H1 (cell line): ENCODE data around the gene SERPINH1. TPM values are rescaled to one million over a fixed set of nuclear protein-coding genes. Genes with fewer than 3 reads are reported as not detected.

ENCODE experiments used
- CTCF ChIA-PET: fragments of 300-600 bp; sonication (Branson Sonifier 250); formaldehyde crosslinking; loops from one replicate; lab custom pipeline; 2021; ENCODE audit not compliant: partially characterized antibody; lab: Charles Lee
- POLR2A ChIA-PET: fragments of 300-600 bp; sonication (Branson Sonifier 250); formaldehyde crosslinking; loops from one replicate; lab custom pipeline; 2021; ENCODE audit warnings: inconsistent platforms; ENCODE audit not compliant: partially characterized antibody; lab: Charles Lee
- DNase-seq, 2 experiments: peaks; one replicate each; pipeline versions ENCODE4 v3.0.0 to v3.0.0-alpha.2; 2010 to 2022; ENCODE audit warnings: low spot score in 2 of 2, low read depth in 1 of 2, mixed read lengths in 1 of 2
- FAIRE-seq: peaks from 2 replicates; lab custom pipeline; 2011; peaks lifted over from hg19 to GRCh38; lab: Jason Lieb, UNC
- H2AFZ ChIP-seq: 2 replicates; pipeline ENCODE4 v1.8.1; 2012; ENCODE audit warnings: low read length, inconsistent platforms
- H2AK5ac ChIP-seq: 2 replicates; pipeline ENCODE4 v1.6.1; 2013; ENCODE audit warnings: low read depth, low read length
- H2BK120ac ChIP-seq: replicated peaks from 2 replicates; pipeline ENCODE3; 2013; ENCODE audit warnings: low read depth, low read length, inconsistent platforms
- H2BK12ac ChIP-seq: 2 replicates; pipeline ENCODE4 v1.6.1; 2013; ENCODE audit warnings: low read depth, low read length
- H2BK15ac ChIP-seq: 2 replicates; pipeline ENCODE4 v1.6.1; 2013; ENCODE audit warnings: low read length
- H2BK20ac ChIP-seq: 2 replicates; pipeline ENCODE4 v1.6.1; 2013; ENCODE audit warnings: low read length
- H2BK5ac ChIP-seq: 2 replicates; pipeline ENCODE4 v1.6.1; 2013; ENCODE audit warnings: low read depth, low read length
- H3K14ac ChIP-seq: 2 replicates; pipeline ENCODE4 v1.6.1; 2013; ENCODE audit warnings: inconsistent platforms; ENCODE audit not compliant: insufficient read length
- H3K18ac ChIP-seq: 2 replicates; pipeline ENCODE4 v1.6.1; 2013; ENCODE audit warnings: low read length; ENCODE audit errors: extremely low read depth
- H3K23ac ChIP-seq: 2 replicates; pipeline ENCODE4 v1.6.1; 2013; ENCODE audit warnings: inconsistent platforms; ENCODE audit not compliant: insufficient read length
- H3K23me2 ChIP-seq: 2 replicates; pipeline ENCODE4 v1.6.1; 2013; ENCODE audit warnings: low read depth, low read length
- H3K27ac ChIP-seq: 2 replicates; pipeline ENCODE4 v1.6.1; 2011; ENCODE audit warnings: low read depth, low read length, inconsistent platforms
- H3K27me3 ChIP-seq, 4 experiments: replicated peaks in 1 of 4; 1 replicate in 1 of 4; 2 replicates in 3 of 4; pipeline versions ENCODE4 v1.6.1 to v1.8.1; 2011 to 2013; ENCODE audit warnings: low read length in 3 of 4, mild to moderate bottlenecking in 3 of 4, inconsistent platforms in 2 of 4, mixed read lengths in 2 of 4, moderate library complexity in 1 of 4; ENCODE audit not compliant: control insufficient read depth in 3 of 4, insufficient read depth in 3 of 4; ENCODE audit errors: extremely low read depth in 1 of 4
- H3K36me3 ChIP-seq, 4 experiments: 2 replicates each; pipeline versions ENCODE4 v1.6.1 to v1.8.1; 2011 to 2013; ENCODE audit warnings: mild to moderate bottlenecking in 4 of 4, low read length in 3 of 4, moderate library complexity in 2 of 4, control low read depth in 1 of 4, inconsistent platforms in 1 of 4; ENCODE audit not compliant: insufficient read depth in 4 of 4, control insufficient read depth in 2 of 4
- H3K4ac ChIP-seq: replicated peaks from 2 replicates; pipeline ENCODE3; 2013; ENCODE audit warnings: low read length, low read depth, mixed read lengths, inconsistent platforms; ENCODE audit not compliant: insufficient read length
- H3K4me1 ChIP-seq, 4 experiments: replicated peaks in 1 of 4; 1 replicate in 1 of 4; 2 replicates in 3 of 4; pipeline versions ENCODE4 v1.6.1 to v1.8.1; 2011 to 2013; ENCODE audit warnings: low read length in 3 of 4, inconsistent platforms in 2 of 4, mixed read lengths in 1 of 4; ENCODE audit not compliant: insufficient read depth in 4 of 4, control insufficient read depth in 3 of 4
- H3K4me2 ChIP-seq, 2 experiments: 2 replicates each; pipeline versions ENCODE4 v1.6.1 to v1.8.1; 2011 to 2013; ENCODE audit warnings: low read depth in 2 of 2, low read length in 2 of 2, control low read depth in 1 of 2, inconsistent platforms in 1 of 2, mild to moderate bottlenecking in 1 of 2; ENCODE audit not compliant: insufficient read depth in 1 of 2
- H3K4me3 ChIP-seq, 4 experiments: fragments of 200-600, 300-600 bp in 1 of 4; sonication (generic), shearing (Covaris generic), sonication (Bioruptor Twin) in 1 of 4; 2 replicates each; pipeline versions ENCODE4 v1.5.1 to v1.8.1; 2011 to 2016; ENCODE audit warnings: low read length in 4 of 4, low read depth in 3 of 4, control low read depth in 2 of 4, inconsistent platforms in 2 of 4, mild to moderate bottlenecking in 2 of 4, mixed read lengths in 1 of 4, moderate library complexity in 1 of 4; ENCODE audit not compliant: insufficient read depth in 2 of 4; ENCODE audit errors: extremely low read depth in 1 of 4
- H3K56ac ChIP-seq: replicated peaks from 2 replicates; pipeline ENCODE3; 2013; ENCODE audit warnings: low read depth, mild to moderate bottlenecking, mixed read lengths, low read length, inconsistent platforms; ENCODE audit not compliant: insufficient read length
- H3K79me1 ChIP-seq: 2 replicates; pipeline ENCODE4 v1.6.1; 2013; ENCODE audit warnings: low read depth, low read length, control low read depth
- H3K79me2 ChIP-seq, 2 experiments: 2 replicates each; pipeline versions ENCODE4 v1.6.1 to v1.8.1; 2012 to 2013; ENCODE audit warnings: low read length in 2 of 2, mild to moderate bottlenecking in 2 of 2, inconsistent platforms in 1 of 2; ENCODE audit not compliant: insufficient read depth in 2 of 2, control insufficient read depth in 1 of 2
- H3K9ac ChIP-seq, 4 experiments: replicated peaks in 1 of 4; 1 replicate in 1 of 4; 2 replicates in 3 of 4; pipeline versions ENCODE4 v1.6.1 to v1.8.1; 2011 to 2013; ENCODE audit warnings: low read depth in 3 of 4, low read length in 3 of 4, control low read depth in 2 of 4, mild to moderate bottlenecking in 2 of 4, moderate library complexity in 2 of 4, inconsistent platforms in 1 of 4; ENCODE audit errors: extremely low read depth in 1 of 4
- H3K9me3 ChIP-seq, 2 experiments: 2 replicates each; pipeline versions ENCODE4 v1.6.1 to v1.8.1; 2012 to 2013; ENCODE audit warnings: mild to moderate bottlenecking in 2 of 2, moderate library complexity in 2 of 2, control low read depth in 1 of 2, inconsistent platforms in 1 of 2, low read depth in 1 of 2, low read length in 1 of 2, mixed read lengths in 1 of 2; ENCODE audit not compliant: insufficient read depth in 2 of 2
- H4K20me1 ChIP-seq, 2 experiments: replicated peaks in 1 of 2; 2 replicates each; pipeline versions ENCODE3 to v1.8.1; 2011 to 2013; ENCODE audit warnings: inconsistent platforms in 2 of 2, low read length in 2 of 2, mild to moderate bottlenecking in 1 of 2; ENCODE audit not compliant: insufficient read depth in 2 of 2, control insufficient read depth in 1 of 2
- H4K5ac ChIP-seq: 2 replicates; pipeline ENCODE4 v1.6.1; 2013; ENCODE audit warnings: low read length, low read depth, mixed read lengths, inconsistent platforms; ENCODE audit not compliant: insufficient read length
- H4K8ac ChIP-seq: 2 replicates; pipeline ENCODE4 v1.8.0; 2013; ENCODE audit warnings: mild to moderate bottlenecking, moderate library complexity, low read length, inconsistent platforms; ENCODE audit not compliant: insufficient read depth; ENCODE audit errors: extremely low read depth
- H4K91ac ChIP-seq: replicated peaks from 2 replicates; pipeline ENCODE3; 2013; ENCODE audit warnings: low read length, mixed read lengths, inconsistent platforms; ENCODE audit not compliant: insufficient read length
- BACH1 ChIP-seq: IDR thresholded peaks from 2 replicates; pipeline ENCODE4 v1.6.1; 2012; ENCODE audit warnings: low read length, improper control_type of control experiment
- BCL11A ChIP-seq, 2 experiments: IDR thresholded peaks; one replicate each; pipeline ENCODE4 v1.6.1; 2011; ENCODE audit warnings: low read depth in 2 of 2, low read length in 2 of 2, mild to moderate bottlenecking in 2 of 2
- CTCF ChIP-seq, 3 experiments: IDR thresholded peaks; 1 replicate in 2 of 3; 2 replicates in 1 of 3; pipeline versions ENCODE4 v1.5.1 to v1.6.1; 2011; ENCODE audit warnings: low read length in 3 of 3, mild to moderate bottlenecking in 3 of 3, inconsistent platforms in 2 of 3, low read depth in 1 of 3, moderate library complexity in 1 of 3; ENCODE audit not compliant: insufficient read depth in 1 of 3; ENCODE audit errors: control extremely low read depth in 1 of 3
- FOSL1 ChIP-seq: IDR thresholded peaks from 2 replicates; pipeline ENCODE4 v1.6.1; 2011; ENCODE audit warnings: mild to moderate bottlenecking, low read depth, low read length, moderate library complexity; ENCODE audit not compliant: insufficient read depth
- KDM4A ChIP-seq: IDR thresholded peaks from one replicate; pipeline ENCODE4 v1.7.1; 2012; ENCODE audit warnings: low read depth, mild to moderate bottlenecking, moderate library complexity, low read length, inconsistent platforms; ENCODE audit not compliant: severe bottlenecking
- MAX ChIP-seq: IDR thresholded peaks from 2 replicates; pipeline ENCODE4 v1.6.1; 2012; ENCODE audit warnings: inconsistent platforms
- NRF1 ChIP-seq: IDR thresholded peaks from 2 replicates; pipeline ENCODE4 v1.6.1; 2011; ENCODE audit warnings: mild to moderate bottlenecking, low read depth, low read length, improper control_type of control experiment
- SIN3A ChIP-seq, 2 experiments: IDR thresholded peaks in 1 of 2; conservative IDR thresholded peaks in 1 of 2; 2 replicates each; pipeline ENCODE4 v1.6.1; 2011 to 2012; ENCODE audit warnings: low read length in 2 of 2, improper control_type of control experiment in 1 of 2, low read depth in 1 of 2, mild to moderate bottlenecking in 1 of 2
- USF2 ChIP-seq: IDR thresholded peaks from 2 replicates; pipeline ENCODE4 v1.6.1; 2011; ENCODE audit warnings: low read length, improper control_type of control experiment
- WGBS, 2 experiments: shearing (Covaris generic) in 1 of 2; methylation state at CpG; one replicate each; pipeline versions ENCODE4 v1.1.6 to v1.1.7; 2013 to 2015; ENCODE audit warnings: low lambda C conversion rate in 2 of 2, mixed read lengths in 2 of 2, inconsistent platforms in 1 of 2, low coverage in 1 of 2, missing lambda C conversion rate in 1 of 2; ENCODE audit not compliant: insufficient replicate concordance in 2 of 2, insufficient coverage in 1 of 2, insufficient read length in 1 of 2; ENCODE audit errors: extremely low coverage in 1 of 2, missing lambda C conversion rate in 1 of 2; 5-methylcytosine and 5-hydroxymethylcytosine counted together
- polyA plus RNA-seq, 7 experiments: library from polyadenylated mRNA; depleted of rRNA in 3 of 7; stranded (reverse) in 5 of 7; unstranded in 2 of 7; fragments of >200 nt in 5 of 7; fragments of 200-250 nt in 2 of 7; gene quantifications; 1 replicate in 5 of 7; 2 replicates in 1 of 7; 4 replicates in 1 of 7; pipeline versions ENCODE4 v1.2.1 to v1.2.3, GENCODE V29; 2011 to 2013; ENCODE audit warnings: missing spikeins in 2 of 7, mixed read lengths in 2 of 7
- total RNA-seq: library from RNA; stranded (reverse); fragmentation: NEBNext Ultra II Directional; extraction: Animal tissue kit (Norgen Biotek cat#: 25700); gene quantifications from 2 replicates; pipeline ENCODE4 v1.2.1, GENCODE V29; 2021

SERPINH1 gene
- total and polyA plus RNA-seq, 2 of the 8 experiments (the other 6 are each of a cell fraction or from before 2014, with no cell fraction given), result 420 to 621 TPM

GRCh38 chr11:75533896-75534258 is 28.2 kb upstream of the SERPINH1 start:
- DNase-seq (no peak), FAIRE-seq (no peak)
- no peak overlapping the region for H2AK5ac ChIP-seq
- no peak overlapping the region for H3K4ac ChIP-seq
- H4K8ac ChIP-seq, result no peak overlapping the region
- H3K9ac ChIP-seq, result no peak overlapping the region; a peak in 1 of 7 replicates
- no peaks in the 10 kb centered on the region; a peak in 1 of 7 replicates for H3K27me3 ChIP-seq
- H2BK15ac ChIP-seq, result no peak overlapping the region
- H4K20me1 ChIP-seq, result no peaks in the 10 kb centered on the region
- H4K5ac ChIP-seq, result no peak overlapping the region
- H3K79me2 ChIP-seq, result no peaks in the 10 kb centered on the region
- H3K27ac ChIP-seq, result no peak overlapping the region
- H3K36me3 ChIP-seq, result no peaks in the 10 kb centered on the region
- H3K9me3 ChIP-seq, result no peaks in the 10 kb centered on the region
- H2BK20ac ChIP-seq, result no peak overlapping the region
- H3K23me2 ChIP-seq, result no peaks in the 10 kb centered on the region
- H2BK120ac ChIP-seq, result no peak overlapping the region
- POLR2A ChIA-PET, result interaction anchor here (0.8 to 1.9 kb wide), 8 partner anchors 13 to 134 kb away, joined by 3 to 6 read pairs (median 4); partner anchors contain the start of gene SERPINH1
- H3K4me2 ChIP-seq, result no peak overlapping the region
- H3K4me3 ChIP-seq, result no peak overlapping the region
- H3K18ac ChIP-seq, result no peak overlapping the region
- H3K23ac ChIP-seq, result no peak overlapping the region
- 76% methylated on average over 1 of the region's 1 CpG; no CpG with 5 or more reads in 1 of the 2 experiments for WGBS, 2 experiments
- H3K56ac ChIP-seq, result no peak overlapping the region
- CTCF ChIA-PET, result interaction anchor here (0.8 to 27.2 kb wide), 17 partner anchors 9 to 251 kb away, joined by 3 to 603 read pairs (median 6); partner anchors contain the start of genes KLHL35 and SERPINH1
- no peak overlapping the region for H2BK5ac ChIP-seq
- peaks cover 0 to 5% (median under 1%) of the 10 kb centered on the region in 4 experiments; a peak in 1 of 7 replicates for H3K4me1 ChIP-seq
- H2AFZ ChIP-seq, result no peak overlapping the region
- H3K79me1 ChIP-seq, result no peaks in the 10 kb centered on the region; the same call in 1 of the 2 replicates
- H4K91ac ChIP-seq, result no peak overlapping the region
- H2BK12ac ChIP-seq, result no peak overlapping the region
- H3K14ac ChIP-seq, result no peak overlapping the region
- no peak for TF ChIP-seq USF2
- TF ChIP-seq BCL11A (IDR thresholded peaks at IDR 0.05; ENCODE audit: low read depth in 2 of 2, low read length in 2 of 2), result no peak
- TF ChIP-seq SIN3A (conservative IDR thresholded peaks at IDR 0.05 in 1 of 2, IDR thresholded peaks at IDR 0.05 in 1 of 2; ENCODE audit: low read depth in 1 of 2, low read length in 2 of 2), result no peak
- no peak for TF ChIP-seq CTCF (IDR thresholded peaks at IDR 0.05; ENCODE audit: control extremely low read depth in 1 of 3, insufficient read depth in 1 of 3, low read depth in 1 of 3, low read length in 3 of 3)
- no peak for TF ChIP-seq BACH1
- TF ChIP-seq NRF1, result no peak
- no peak for TF ChIP-seq MAX
- TF ChIP-seq KDM4A, result no peak
- no peak for TF ChIP-seq FOSL1
